Gastroesophageal sphincter (tissue), 4 donors: ENCODE results near the gene POU4F1. TPM values are rescaled to one million over a fixed set of nuclear protein-coding genes. Genes with fewer than 3 reads are reported as not detected.

Source experiments
- ATAC-seq: fragments of 150-250 bp; one replicate; pipeline ENCODE4 v1.9.1; 2016; ENCODE audit warnings: mild to moderate bottlenecking, moderate library complexity
- H3K27ac ChIP-seq, 4 donors: fragments of 200-600 bp; sonication (generic) in 3 of 4; 1 replicate in 3 of 4; 2 replicates in 1 of 4; pipeline ENCODE4 v1.5.1; 2016 to 2019
- H3K27me3 ChIP-seq: fragments of 200-600 bp; sonication (generic); one replicate; pipeline ENCODE4 v1.5.1; 2019
- H3K36me3 ChIP-seq, 2 donors: fragments of 200-600 bp; sonication (generic); one replicate each; pipeline ENCODE4 v1.5.1; 2019; ENCODE audit warnings: control low read depth in 1 of 2
- H3K4me1 ChIP-seq, 3 donors: fragments of 200-600 bp; sonication (generic); 1 replicate in 2 of 3; 2 replicates in 1 of 3; pipeline ENCODE4 v1.5.1; 2016 to 2019; ENCODE audit warnings: control low read depth in 2 of 3
- H3K4me3 ChIP-seq, 2 donors: fragments of 200-600 bp; sonication (generic); one replicate each; pipeline ENCODE4 v1.5.1; 2019; ENCODE audit warnings: mild to moderate bottlenecking in 1 of 2, moderate library complexity in 1 of 2
- H3K9me3 ChIP-seq, 3 donors: fragments of 200-600 bp; sonication (generic); one replicate each; pipeline ENCODE4 v1.5.1; 2017 to 2019; ENCODE audit warnings: control low read depth in 2 of 3
- EP300 ChIP-seq: sonication (generic); formaldehyde crosslinking; IDR thresholded peaks from one replicate; pipeline ENCODE4 v1.6.1; 2017; ENCODE audit warnings: antibody characterized with exemption, mild to moderate bottlenecking
- POLR2A ChIP-seq, 2 donors: fragments of 450-650 bp; IDR thresholded peaks; one replicate each; pipeline ENCODE4 v1.6.1; 2017; ENCODE audit warnings: antibody characterized with exemption in 2 of 2, mild to moderate bottlenecking in 2 of 2, moderate library complexity in 1 of 2
- POLR2AphosphoS5 ChIP-seq: sonication (generic); formaldehyde crosslinking; IDR thresholded peaks from one replicate; pipeline ENCODE4 v1.6.1; 2017; ENCODE audit warnings: antibody characterized with exemption
- WGBS, 2 donors: methylation state at CpG; one replicate each; pipeline ENCODE4 v1.1.5; 2018; ENCODE audit warnings: low coverage in 1 of 2; 5-methylcytosine and 5-hydroxymethylcytosine counted together
- total RNA-seq, 4 donors: library from RNA; depleted of rRNA; stranded (reverse); fragments of >200 nt; gene quantifications; one replicate each; pipeline ENCODE4 v1.1.0, GENCODE V29; 2016
- TF ChIP-seq, protein P1 (sequence below), 4 experiments: fragments of 200-600 bp in 2 of 4; fragments of 450-650 bp in 2 of 4; sonication (generic) in 1 of 4; IDR thresholded peaks; one replicate each; pipeline ENCODE4 v1.5.1; 2017 to 2019; ENCODE audit warnings: antibody characterized with exemption in 4 of 4, mild to moderate bottlenecking in 2 of 4, moderate library complexity in 2 of 4

POU4F1 gene
- total RNA-seq, 4 donors from 2014 or later: 0.08 TPM; not detected in 3

- Histone ChIP-seq H3K4me1 (peaks cover 0 to 20% (median 0%) of the 10 kb centered on the region in 3 donors), H3K27ac (no peak overlapping the region), H3K27me3 (peaks cover 100% of the 10 kb centered on the region), H3K36me3 (no peaks in the 10 kb centered on the region), H3K4me3 (no peak overlapping the region), H3K9me3 (peaks cover 0 to 2% (median 0%) of the 10 kb centered on the region in 3 donors)
- 0 to 5% methylated on average over 2 to 5 of the region's 6 CpGs for WGBS, 2 donors
- no peak for TF ChIP-seq POLR2AphosphoS5
- no peak for TF ChIP-seq EP300
- TF ChIP-seq, protein P1, sequence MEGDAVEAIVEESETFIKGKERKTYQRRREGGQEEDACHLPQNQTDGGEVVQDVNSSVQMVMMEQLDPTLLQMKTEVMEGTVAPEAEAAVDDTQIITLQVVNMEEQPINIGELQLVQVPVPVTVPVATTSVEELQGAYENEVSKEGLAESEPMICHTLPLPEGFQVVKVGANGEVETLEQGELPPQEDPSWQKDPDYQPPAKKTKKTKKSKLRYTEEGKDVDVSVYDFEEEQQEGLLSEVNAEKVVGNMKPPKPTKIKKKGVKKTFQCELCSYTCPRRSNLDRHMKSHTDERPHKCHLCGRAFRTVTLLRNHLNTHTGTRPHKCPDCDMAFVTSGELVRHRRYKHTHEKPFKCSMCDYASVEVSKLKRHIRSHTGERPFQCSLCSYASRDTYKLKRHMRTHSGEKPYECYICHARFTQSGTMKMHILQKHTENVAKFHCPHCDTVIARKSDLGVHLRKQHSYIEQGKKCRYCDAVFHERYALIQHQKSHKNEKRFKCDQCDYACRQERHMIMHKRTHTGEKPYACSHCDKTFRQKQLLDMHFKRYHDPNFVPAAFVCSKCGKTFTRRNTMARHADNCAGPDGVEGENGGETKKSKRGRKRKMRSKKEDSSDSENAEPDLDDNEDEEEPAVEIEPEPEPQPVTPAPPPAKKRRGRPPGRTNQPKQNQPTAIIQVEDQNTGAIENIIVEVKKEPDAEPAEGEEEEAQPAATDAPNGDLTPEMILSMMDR (IDR thresholded peaks at IDR 0.05): no peak
- no peak for TF ChIP-seq POLR2A (IDR thresholded peaks at IDR 0.05)
- ATAC-seq: no peak
Observed at GRCh38 chr13:78592584-78592983, 10.8 kb downstream of the POU4F1 start.

DNA sequence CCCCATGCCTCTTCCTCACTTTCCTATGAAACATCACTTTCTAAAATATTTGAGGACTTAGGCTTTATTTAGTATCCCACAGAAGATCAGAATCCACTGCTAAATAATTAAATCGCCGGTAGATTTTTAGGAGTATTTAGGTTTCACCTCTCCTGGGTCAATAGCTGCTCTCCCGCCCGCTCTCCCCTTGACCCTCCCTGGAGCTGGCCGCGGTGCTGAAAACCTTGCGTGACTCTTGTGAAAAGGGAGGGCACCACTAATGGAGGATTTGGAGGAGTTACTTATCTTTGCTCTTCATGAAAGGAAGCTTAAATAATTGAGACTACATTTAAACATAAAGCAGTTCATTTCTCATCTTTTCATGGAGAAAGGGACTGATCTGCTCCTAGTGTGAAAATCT lies 14.1 kb downstream of the POU4F1 start:
- 4 to 9% methylated on average over 7 of the region's 7 CpGs for WGBS, 2 donors
- TF ChIP-seq POLR2AphosphoS5: no peak
- TF ChIP-seq EP300: no peak
- no peak for TF ChIP-seq POLR2A (IDR thresholded peaks at IDR 0.05)
- TF ChIP-seq, protein P1 (IDR thresholded peaks at IDR 0.05): no peak
- peaks cover 100% of the 10 kb centered on the region for H3K27me3 ChIP-seq

DNA sequence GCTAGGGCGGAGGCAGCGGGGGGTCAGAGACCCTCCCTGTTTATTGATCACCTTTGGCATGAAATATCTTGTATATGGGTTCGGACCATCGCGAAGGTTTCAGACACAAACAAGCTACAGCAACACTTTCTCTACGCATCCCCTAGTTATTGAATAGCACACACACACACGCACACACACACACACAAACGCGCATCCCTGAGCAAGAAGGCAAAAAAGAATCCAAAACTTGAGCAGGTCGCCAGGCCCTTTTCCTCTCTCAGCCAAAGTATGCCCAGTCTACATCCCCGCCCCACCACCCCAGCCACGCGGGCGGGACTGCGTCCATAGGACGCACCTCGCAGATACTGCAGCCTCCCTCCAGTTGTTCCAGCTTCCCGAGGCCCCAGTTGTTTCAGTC lies 16.0 kb downstream of the POU4F1 start:
- Histone ChIP-seq H3K9me3 (peaks cover 0 to 4% (median 0%) of the 10 kb centered on the region in 3 donors), H3K36me3 (no peaks in the 10 kb centered on the region), H3K4me3 (no peak overlapping the region), H3K27ac (no peak overlapping the region), H3K4me1 (peaks cover 0 to 7% (median 0%) of the 10 kb centered on the region in 3 donors), H3K27me3 (peaks cover 97% of the 10 kb centered on the region)
- no peak for ATAC-seq
- TF ChIP-seq POLR2A (IDR thresholded peaks at IDR 0.05): no peak
- TF ChIP-seq EP300: no peak
- no peak for TF ChIP-seq POLR2AphosphoS5
- TF ChIP-seq, protein P1 (IDR thresholded peaks at IDR 0.05): no peak
- 10 to 16% methylated on average over 8 to 10 of the region's 18 CpGs for WGBS, 2 donors

More for the DNA sequence above, 14.1 kb downstream of the POU4F1 start:
- ATAC-seq: no peak
- no peak overlapping the region for H3K4me3 ChIP-seq
- H3K9me3 ChIP-seq: peaks cover 0 to 4% (median 0%) of the 10 kb centered on the region in 3 donors
- no peaks in the 10 kb centered on the region for H3K36me3 ChIP-seq
- peaks cover 0 to 7% (median 0%) of the 10 kb centered on the region in 3 donors for H3K4me1 ChIP-seq
- H3K27ac ChIP-seq: no peak overlapping the region

DNA sequence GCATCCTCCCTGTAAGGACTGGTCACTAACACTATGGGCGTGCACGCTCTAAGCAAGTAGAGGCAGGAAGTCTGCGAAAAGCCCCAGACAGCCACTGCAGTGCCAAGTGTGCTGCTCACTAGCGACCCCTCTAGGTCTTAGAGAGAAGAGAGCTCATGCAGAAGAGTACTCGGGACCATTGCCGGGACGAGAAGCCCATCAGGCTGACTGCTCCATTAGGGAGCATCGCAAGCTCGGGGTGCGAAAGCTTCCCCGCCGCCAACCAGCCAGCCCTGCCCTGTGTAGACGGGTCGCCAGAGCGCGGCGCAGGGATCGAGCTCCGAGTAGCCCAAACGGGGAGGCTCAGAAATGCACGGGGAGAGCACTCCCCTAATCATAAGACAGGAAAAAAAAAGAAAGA lies 16.6 kb downstream of the POU4F1 start:
- 5% methylated on average over 4 of the region's 21 CpGs; no CpG with 5 or more reads in 1 of the 2 donors for WGBS, 2 donors
- no peaks in the 10 kb centered on the region for H3K36me3 ChIP-seq
- H3K4me3 ChIP-seq: no peak overlapping the region
- H3K27me3 ChIP-seq: peaks cover 96% of the 10 kb centered on the region
- no peak for ATAC-seq
- H3K4me1 ChIP-seq: peaks cover 0 to 7% (median 0%) of the 10 kb centered on the region in 3 donors
- H3K27ac ChIP-seq: no peak overlapping the region
- TF ChIP-seq POLR2AphosphoS5 (no peak), EP300 (no peak), POLR2A (IDR thresholded peaks at IDR 0.05) (no peak)
- TF ChIP-seq, protein P1 (IDR thresholded peaks at IDR 0.05): no peak
- peaks cover 0 to 4% (median 0%) of the 10 kb centered on the region in 3 donors for H3K9me3 ChIP-seq

GRCh38 chr13:78576261-78576660 lies 27.1 kb downstream of the POU4F1 start:
- Histone ChIP-seq H3K36me3 (no peaks in the 10 kb centered on the region), H3K9me3 (no peaks in the 10 kb centered on the region), H3K27me3 (peaks cover 18% of the 10 kb centered on the region), H3K4me3 (no peak overlapping the region), H3K4me1 (no peaks in the 10 kb centered on the region), H3K27ac (no peak overlapping the region)
- ATAC-seq: no peak
- TF ChIP-seq POLR2A (IDR thresholded peaks at IDR 0.05) (no peak), POLR2AphosphoS5 (no peak), EP300 (no peak)
- TF ChIP-seq, protein P1 (IDR thresholded peaks at IDR 0.05): no peak
- 94 to 100% methylated on average over 2 to 4 of the region's 4 CpGs for WGBS, 2 donors
